Myocyte (in vitro differentiated cells): ENCODE measurements around the gene HDGF. TPM values are rescaled to one million over a fixed set of nuclear protein-coding genes. Genes with fewer than 3 reads are reported as not detected.
"Not testable (repeated sequence)": the region's sequence is repeated elsewhere in the genome, so short reads cannot be mapped to it uniquely, and the experiment has no call there.

Experiments used
- DNase-seq: peaks from one replicate; pipeline ENCODE4 v3.0.0-alpha.2; 2012; ENCODE audit warnings: low read depth
- total RNA-seq: library from RNA; depleted of rRNA; stranded (reverse); fragments of >200 nt; gene quantifications from 2 replicates; pipeline ENCODE4 v1.2.3, GENCODE V29; 2014

The HDGF gene
- total RNA-seq, 1 donor from 2014 or later: 299 TPM

- DNase-seq: peak; percentile 100
Measured at GRCh38 chr1:156767101-156767878, 15.8 kb upstream of the HDGF start, which contains the start of gene PRCC. Gene PRCC, plus strand, starts transcription at chr1:156767535. Its CDS starts 237 bp downstream, at chr1:156767772.

- peak; percentile 25 for DNase-seq
Measured at GRCh38 chr1:156766298-156767100, 15.0 kb upstream of the HDGF start.

- DNase-seq: no peak
Measured at GRCh38 chr1:156765666-156766065, 14.2 kb upstream of the HDGF start.

GRCh38 chr1:156765136-156765535 is 13.7 kb upstream of the HDGF start:
- DNase-seq: not testable (repeated sequence)

- no peak for DNase-seq
Measured at GRCh38 chr1:156760796-156761104, 9.3 kb upstream of the HDGF start.

- DNase-seq: peak; percentile 82
Measured at GRCh38 chr1:156760092-156760795, 8.8 kb upstream of the HDGF start.

GRCh38 chr1:156757572-156758253 is 6.2 kb upstream of the HDGF start:
- DNase-seq: not testable (repeated sequence)

- DNase-seq: no peak
Measured at GRCh38 chr1:156756355-156756754, 4.9 kb upstream of the HDGF start.

GRCh38 chr1:156755527-156755950 is 4.1 kb upstream of the HDGF start:
- DNase-seq: no peak

- peak; percentile 64 for DNase-seq
Measured at GRCh38 chr1:156754219-156754618, 2.7 kb upstream of the HDGF start.

- DNase-seq: no peak
Measured at GRCh38 chr1:156752843-156753482, 1.5 kb upstream of the HDGF start.

GRCh38 chr1:156751757-156752481 is 444 bp upstream of the HDGF start:
- peak; percentile 98 for DNase-seq

- DNase-seq: peak; percentile 55
Measured at GRCh38 chr1:156750711-156751450, 594 bp downstream of the HDGF start.

GRCh38 chr1:156750191-156750672 is 1.2 kb downstream of the HDGF start:
- DNase-seq: peak; percentile 51

GRCh38 chr1:156749419-156750118 is 1.9 kb downstream of the HDGF start:
- peak; percentile 29 for DNase-seq

- DNase-seq: peak; percentile 78
Measured at GRCh38 chr1:156748670-156749418, 2.6 kb downstream of the HDGF start.

- DNase-seq: peak; percentile 86
Measured at GRCh38 chr1:156747742-156748669, 3.5 kb downstream of the HDGF start.
